CD4-positive, alpha-beta T cell treated with Interleukin-6 at 100 ng/mL for 8 hours (primary cell): ENCODE results near the gene SCAMP4.

ENCODE experiments used
- DNase-seq: peaks from one replicate; pipeline ENCODE4 v3.0.0-alpha.2; 2020; ENCODE audit warnings: mixed read lengths, low spot score

The SCAMP4 gene

GRCh38 chr19:1938071-1938470 is 32.9 kb downstream of the SCAMP4 start:
- DNase-seq: no peak

GRCh38 chr19:1941146-1942077 is 36.2 kb downstream of the SCAMP4 start, which contains the start of gene CSNK1G2:
TSS of gene CSNK1G2 (plus strand) at chr19:1941172. CDS start at chr19:1969773, 28,601 bp downstream.
- DNase-seq: no peak

GRCh38 chr19:1942078-1942933 is 37.1 kb downstream of the SCAMP4 start:
- peak; percentile 75 for DNase-seq

- peak; percentile 16 for DNase-seq
Measured at GRCh38 chr19:1942934-1943555, 37.8 kb downstream of the SCAMP4 start.

GRCh38 chr19:1943661-1944087 is 38.5 kb downstream of the SCAMP4 start:
- DNase-seq: no peak

GRCh38 chr19:1944088-1944915 is 39.1 kb downstream of the SCAMP4 start:
- no peak for DNase-seq

- DNase-seq: no peak
Measured at GRCh38 chr19:1944916-1945561, 39.8 kb downstream of the SCAMP4 start.

- peak; percentile 24 for DNase-seq
Measured at GRCh38 chr19:1945899-1946298, 40.7 kb downstream of the SCAMP4 start.

- no peak for DNase-seq
Measured at GRCh38 chr19:1947651-1948209, 42.5 kb downstream of the SCAMP4 start.

- no peak for DNase-seq
Measured at GRCh38 chr19:1949304-1950101, 44.3 kb downstream of the SCAMP4 start.

- no peak for DNase-seq
Measured at GRCh38 chr19:1950640-1951039, 45.4 kb downstream of the SCAMP4 start.

- no peak for DNase-seq
Measured at GRCh38 chr19:1952635-1953034, 47.4 kb downstream of the SCAMP4 start.

- DNase-seq: no peak
Measured at GRCh38 chr19:1953037-1953436, 47.8 kb downstream of the SCAMP4 start.

- no peak for DNase-seq
Measured at GRCh38 chr19:1953441-1954094, 48.4 kb downstream of the SCAMP4 start.

- DNase-seq: no peak
Measured at GRCh38 chr19:1954532-1954933, 49.3 kb downstream of the SCAMP4 start.

GRCh38 chr19:1955171-1956121 is 50.2 kb downstream of the SCAMP4 start:
- no peak for DNase-seq

- no peak for DNase-seq
Measured at GRCh38 chr19:1956122-1956494, 50.9 kb downstream of the SCAMP4 start.
